Fibroblast of skin of abdomen (primary cell): ENCODE results near the gene RFPL4A.

Experiments used
- DNase-seq: peaks from one replicate; pipeline ENCODE4 v3.0.0-alpha.2; 2013

The RFPL4A gene

GRCh38 chr19:55809381-55810058 lies 50.6 kb downstream of the RFPL4A start:
- no peak for DNase-seq

GRCh38 chr19:55811340-55811739 lies 52.4 kb downstream of the RFPL4A start:
- no peak for DNase-seq

GRCh38 chr19:55812449-55812848 lies 53.6 kb downstream of the RFPL4A start:
- no peak for DNase-seq
